ENCODE data around the gene ARHGEF28. TPM values are rescaled to one million over a fixed set of nuclear protein-coding genes. Genes with fewer than 3 reads are reported as not detected.

The ARHGEF28 gene
- total and polyA plus RNA-seq, 8 donors: 13.9 to 156 (median 55.7) TPM

DNA sequence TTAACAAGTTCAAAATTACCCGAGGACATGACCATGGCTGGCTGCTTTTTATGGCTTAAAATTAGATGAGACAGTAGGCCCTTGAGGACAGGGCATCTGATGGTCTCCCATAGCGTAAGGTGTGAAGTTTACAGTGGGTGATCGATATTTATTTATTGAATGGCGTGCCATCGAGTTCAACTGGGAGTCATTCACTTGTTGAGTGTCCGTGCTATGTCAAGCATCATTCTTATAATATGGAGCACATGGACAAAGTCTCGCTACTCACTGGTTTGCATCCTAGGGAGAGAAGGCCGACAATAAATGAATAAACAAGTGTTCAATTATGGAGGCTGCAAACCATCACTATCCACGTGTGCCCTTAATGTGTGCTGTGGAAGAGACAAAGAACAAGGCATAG lies 277.2 kb downstream of the ARHGEF28 start:
- Histone ChIP-seq H3K27ac (no peak overlapping the region), H3K36me3 (peaks cover 3 to 38% (median 19%) of the 10 kb centered on the region in 4 donors), H3K4me1 (peaks cover 0 to 16% (median 9%) of the 10 kb centered on the region in 4 donors), H3K4me3 (no peak overlapping the region), H3K27me3 (no peaks in the 10 kb centered on the region), H3K9me3 (no peaks in the 10 kb centered on the region)
- 93 to 97% (median 93%) methylated on average over 9 of the region's 9 CpGs for WGBS, 5 donors
- TF ChIP-seq EP300 (IDR thresholded peaks at IDR 0.05): no peak
- no peak for TF ChIP-seq POLR2A (IDR thresholded peaks at IDR 0.05)
- TF ChIP-seq, protein P1, sequence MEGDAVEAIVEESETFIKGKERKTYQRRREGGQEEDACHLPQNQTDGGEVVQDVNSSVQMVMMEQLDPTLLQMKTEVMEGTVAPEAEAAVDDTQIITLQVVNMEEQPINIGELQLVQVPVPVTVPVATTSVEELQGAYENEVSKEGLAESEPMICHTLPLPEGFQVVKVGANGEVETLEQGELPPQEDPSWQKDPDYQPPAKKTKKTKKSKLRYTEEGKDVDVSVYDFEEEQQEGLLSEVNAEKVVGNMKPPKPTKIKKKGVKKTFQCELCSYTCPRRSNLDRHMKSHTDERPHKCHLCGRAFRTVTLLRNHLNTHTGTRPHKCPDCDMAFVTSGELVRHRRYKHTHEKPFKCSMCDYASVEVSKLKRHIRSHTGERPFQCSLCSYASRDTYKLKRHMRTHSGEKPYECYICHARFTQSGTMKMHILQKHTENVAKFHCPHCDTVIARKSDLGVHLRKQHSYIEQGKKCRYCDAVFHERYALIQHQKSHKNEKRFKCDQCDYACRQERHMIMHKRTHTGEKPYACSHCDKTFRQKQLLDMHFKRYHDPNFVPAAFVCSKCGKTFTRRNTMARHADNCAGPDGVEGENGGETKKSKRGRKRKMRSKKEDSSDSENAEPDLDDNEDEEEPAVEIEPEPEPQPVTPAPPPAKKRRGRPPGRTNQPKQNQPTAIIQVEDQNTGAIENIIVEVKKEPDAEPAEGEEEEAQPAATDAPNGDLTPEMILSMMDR (IDR thresholded peaks at IDR 0.05): no peak
- no peak for TF ChIP-seq POLR2AphosphoS5 (IDR thresholded peaks at IDR 0.05)
- intact Hi-C loops (cut with DNase I; ENCODE audit: low total_unique reads): loop anchor here (5.0 kb wide), 1 partner anchor 744 kb away; no protein-coding TSS in a partner anchor
- DNase-seq: no peak

DNA sequence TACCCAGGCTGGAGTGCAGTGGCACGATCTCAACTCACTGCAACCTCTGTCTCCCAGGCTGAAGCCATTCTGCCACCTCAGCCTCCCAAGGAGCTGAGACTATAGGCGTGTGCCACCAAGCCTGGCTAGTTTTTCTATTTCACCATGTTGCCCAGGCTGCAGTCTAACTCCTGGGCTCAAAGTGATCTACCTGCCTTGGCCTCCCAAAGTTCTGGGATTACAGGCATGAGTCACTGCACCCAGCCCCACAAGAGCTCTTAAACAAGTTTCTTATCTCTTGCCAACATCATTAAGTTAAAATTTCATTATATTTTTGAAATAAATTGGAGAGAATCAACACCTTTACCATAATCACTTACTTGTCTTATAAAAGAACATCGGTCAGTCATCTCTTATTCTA lies 280.3 kb downstream of the ARHGEF28 start:
- WGBS, 5 donors: 72 to 96% (median 80%) methylated on average over 3 of the region's 3 CpGs
- TF ChIP-seq POLR2A (IDR thresholded peaks at IDR 0.05) (no peak), POLR2AphosphoS5 (IDR thresholded peaks at IDR 0.05) (no peak), EP300 (IDR thresholded peaks at IDR 0.05) (no peak)
- TF ChIP-seq, protein P1 (IDR thresholded peaks at IDR 0.05): no peak
- H3K27ac ChIP-seq: no peak overlapping the region
- DNase-seq: no peak
- H3K27me3 ChIP-seq: no peaks in the 10 kb centered on the region
- H3K4me3 ChIP-seq: no peak overlapping the region
- peaks cover 0 to 13% (median 6%) of the 10 kb centered on the region in 4 donors for H3K4me1 ChIP-seq
- no peaks in the 10 kb centered on the region for H3K9me3 ChIP-seq
- intact Hi-C loops (cut with DNase I; ENCODE audit: low total_unique reads): no loop called here
- peaks cover 3 to 38% (median 21%) of the 10 kb centered on the region in 4 donors for H3K36me3 ChIP-seq

DNA sequence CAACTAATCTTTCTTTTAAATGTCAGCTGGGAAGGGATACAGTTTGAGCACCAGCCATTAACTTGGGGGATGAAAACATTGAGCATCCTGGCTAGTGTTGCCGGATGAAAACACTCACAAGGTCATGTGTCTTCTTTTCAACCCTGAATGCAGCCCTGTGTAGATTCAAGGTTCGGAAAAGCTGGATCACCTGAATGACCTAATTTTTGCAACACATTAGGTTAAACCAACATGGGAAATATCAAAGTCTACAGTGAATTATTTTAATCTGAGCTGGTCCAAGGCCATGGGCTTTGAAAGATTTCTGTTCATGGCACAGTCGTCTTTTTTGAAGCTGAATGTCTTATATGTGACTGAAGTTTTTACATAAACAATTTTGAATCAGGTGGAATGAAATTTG lies 281.2 kb downstream of the ARHGEF28 start:
- Histone ChIP-seq H3K27ac (no peak overlapping the region), H3K4me3 (no peak overlapping the region), H3K4me1 (peaks cover 0 to 4% (median 2%) of the 10 kb centered on the region in 4 donors), H3K27me3 (no peaks in the 10 kb centered on the region), H3K36me3 (peaks cover 3 to 45% (median 27%) of the 10 kb centered on the region in 4 donors), H3K9me3 (no peaks in the 10 kb centered on the region)
- TF ChIP-seq, protein P1 (IDR thresholded peaks at IDR 0.05): no peak
- TF ChIP-seq EP300 (IDR thresholded peaks at IDR 0.05) (no peak), POLR2A (IDR thresholded peaks at IDR 0.05) (no peak), POLR2AphosphoS5 (IDR thresholded peaks at IDR 0.05) (no peak)
- no peak for DNase-seq
- WGBS, 5 donors: 75 to 87% (median 81%) methylated on average over 3 of the region's 3 CpGs
- intact Hi-C loops (cut with DNase I; ENCODE audit: low total_unique reads): no loop called here

DNA sequence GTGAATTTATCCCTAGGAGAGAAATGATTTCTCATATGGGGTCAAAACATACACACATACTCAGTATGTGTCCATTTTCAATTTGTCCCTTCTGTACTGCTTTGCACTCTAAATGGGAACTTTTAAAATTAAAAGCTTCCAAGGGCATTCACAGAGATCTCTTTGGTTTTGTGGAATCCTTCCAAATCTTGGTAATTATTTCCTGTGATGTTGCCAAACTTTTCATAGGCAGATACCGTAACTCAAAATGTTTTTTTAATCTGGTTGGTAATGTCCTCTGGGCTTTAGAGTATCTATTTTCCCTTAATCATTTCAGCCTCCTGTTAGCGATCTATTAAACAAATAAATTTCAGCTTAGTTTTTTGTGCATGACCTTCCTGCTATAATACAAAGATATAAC lies 282.4 kb downstream of the ARHGEF28 start:
- no peak overlapping the region for H3K4me3 ChIP-seq
- H3K27ac ChIP-seq: no peak overlapping the region
- no peak for DNase-seq
- H3K4me1 ChIP-seq: peaks cover 0 to 5% (median 0%) of the 10 kb centered on the region in 4 donors
- TF ChIP-seq, protein P1 (IDR thresholded peaks at IDR 0.05): no peak
- TF ChIP-seq POLR2AphosphoS5 (IDR thresholded peaks at IDR 0.05) (no peak), EP300 (IDR thresholded peaks at IDR 0.05) (no peak), POLR2A (IDR thresholded peaks at IDR 0.05) (no peak)
- H3K9me3 ChIP-seq: no peaks in the 10 kb centered on the region
- no peaks in the 10 kb centered on the region for H3K27me3 ChIP-seq
- 18 to 39% (median 21%) methylated on average over 2 of the region's 2 CpGs for WGBS, 5 donors
- intact Hi-C loops (cut with DNase I; ENCODE audit: low total_unique reads): no loop called here
- peaks cover 3 to 40% (median 27%) of the 10 kb centered on the region in 4 donors for H3K36me3 ChIP-seq
